HepG2 (cell line): ENCODE data around the gene NDUFS2. TPM values are rescaled to one million over a fixed set of nuclear protein-coding genes. Genes with fewer than 3 reads are reported as not detected.

Experiments used
- CBX1 ChIP-seq: IDR thresholded peaks from one replicate; pipeline ENCODE4 v1.6.1; 2016; ENCODE audit warnings: antibody characterized with exemption, low read depth
- ESRRA ChIP-seq: sonication (generic); formaldehyde crosslinking; IDR thresholded peaks from 2 replicates; pipeline ENCODE4 v1.5.1; 2020; ENCODE audit warnings: mild to moderate bottlenecking, low read depth, missing genetic modification reagents
- FOXK2 ChIP-seq: fragments of 450-650 bp; IDR thresholded peaks from 2 replicates; pipeline ENCODE4 v1.6.1; 2016
- FOXO1 ChIP-seq: sonication (generic); formaldehyde crosslinking; IDR thresholded peaks from 2 replicates; pipeline ENCODE4 v1.4.0; 2020; ENCODE audit warnings: missing genetic modification reagents
- KLF16 ChIP-seq, 2 experiments: sonication (generic) in 1 of 2; formaldehyde crosslinking in 1 of 2; IDR thresholded peaks; 2 replicates each; pipeline versions ENCODE4 v1.6.1 to v1.8.0; 2016 to 2023; ENCODE audit warnings: missing genetic modification reagents in 2 of 2, missing compliant biosample characterization in 1 of 2
- MED1 ChIP-seq: sonication (generic); formaldehyde crosslinking; IDR thresholded peaks from 2 replicates; pipeline ENCODE4 v1.4.0; 2020; ENCODE audit warnings: missing genetic modification reagents
- MED13 ChIP-seq: sonication (generic); formaldehyde crosslinking; IDR thresholded peaks from 2 replicates; pipeline ENCODE4 v1.5.0; 2020; ENCODE audit warnings: missing genetic modification reagents
- MTA1 ChIP-seq: sonication (generic); formaldehyde crosslinking; IDR thresholded peaks from 2 replicates; pipeline ENCODE4 v1.4.0; 2020; ENCODE audit warnings: missing genetic modification reagents, mild to moderate bottlenecking, borderline replicate concordance
- MXI1 ChIP-seq: IDR thresholded peaks from 3 replicates; pipeline ENCODE4 v1.6.1; 2012; ENCODE audit warnings: low read depth, low read length, inconsistent platforms, borderline replicate concordance
- NCOR1 ChIP-seq: fragments of 200-600 bp; sonication (generic); IDR thresholded peaks from 2 replicates; pipeline ENCODE4 v1.7.0; 2017; ENCODE audit warnings: antibody characterized with exemption, low read length, borderline replicate concordance
- NR2C2 ChIP-seq: sonication (generic); formaldehyde crosslinking; IDR thresholded peaks from 2 replicates; pipeline ENCODE4 v1.4.0; 2020; ENCODE audit warnings: missing genetic modification reagents, mild to moderate bottlenecking, moderate library complexity, borderline replicate concordance
- POGZ ChIP-seq: sonication (generic); formaldehyde crosslinking; IDR thresholded peaks from 2 replicates; pipeline ENCODE4 v1.4.0; 2020; ENCODE audit warnings: mild to moderate bottlenecking, missing genetic modification reagents
- REPIN1 ChIP-seq: sonication (generic); formaldehyde crosslinking; IDR thresholded peaks from 2 replicates; pipeline ENCODE4 v1.8.0; 2022; ENCODE audit warnings: missing genetic modification reagents, low read depth, mild to moderate bottlenecking, borderline replicate concordance
- ZNF296 ChIP-seq: sonication (generic); formaldehyde crosslinking; conservative IDR thresholded peaks from 2 replicates; pipeline ENCODE4 v1.5.0; 2020; ENCODE audit warnings: mild to moderate bottlenecking, missing genetic modification reagents
- ZNF556 ChIP-seq: sonication (generic); formaldehyde crosslinking; IDR thresholded peaks from 2 replicates; pipeline ENCODE4 v1.4.0; 2020; ENCODE audit warnings: mild to moderate bottlenecking, missing genetic modification reagents, borderline replicate concordance
- ZNF709 ChIP-seq: sonication (generic); formaldehyde crosslinking; IDR thresholded peaks from 2 replicates; pipeline ENCODE4 v1.5.0; 2020; ENCODE audit warnings: mild to moderate bottlenecking, missing genetic modification reagents
- ZNF747 ChIP-seq: sonication (generic); formaldehyde crosslinking; IDR thresholded peaks from 2 replicates; pipeline ENCODE4 v1.8.1; 2023; ENCODE audit warnings: missing genetic modification reagents, mild to moderate bottlenecking, borderline replicate concordance
- ZNF788 ChIP-seq: sonication (generic); formaldehyde crosslinking; IDR thresholded peaks from 2 replicates; pipeline ENCODE4 v1.5.0; 2020; ENCODE audit warnings: mild to moderate bottlenecking, missing genetic modification reagents, borderline replicate concordance
- polyA plus RNA-seq, 8 experiments: library from polyadenylated mRNA; depleted of rRNA in 3 of 8; stranded (reverse) in 7 of 8; unstranded in 1 of 8; fragments of >200 nt; fragmentation: Illumina TruSeq in 4 of 8; extraction: Trizol in 4 of 8; gene quantifications; 2 replicates each; pipeline versions ENCODE4 v1.2.1 to v1.2.3, GENCODE V29; 2011 to 2016; ENCODE audit warnings: low read depth in 4 of 8, missing spikeins in 1 of 8, mixed read lengths in 1 of 8; ENCODE audit not compliant: insufficient read depth in 1 of 8
- total RNA-seq, 5 experiments: library from RNA; depleted of rRNA; stranded (reverse); fragments of >200 nt; fragmentation: Illumina TruSeq; extraction: Trizol; gene quantifications; 2 replicates each; pipeline ENCODE4 v1.2.3, GENCODE V29; 2016; ENCODE audit warnings: low read depth in 1 of 5
- TF ChIP-seq, protein P1 (sequence below): sonication (generic); formaldehyde crosslinking; IDR thresholded peaks from 2 replicates; pipeline ENCODE4 v1.5.1; 2020; ENCODE audit warnings: mild to moderate bottlenecking, moderate library complexity, missing genetic modification reagents
- TF ChIP-seq, protein P2 (sequence below): sonication (generic); formaldehyde crosslinking; IDR thresholded peaks from 2 replicates; pipeline ENCODE4; 2020; ENCODE audit warnings: missing genetic modification reagents, mild to moderate bottlenecking, borderline replicate concordance
- TF ChIP-seq, protein P3 (sequence below): IDR thresholded peaks from 2 replicates; pipeline ENCODE4 v1.6.1; 2018; ENCODE audit warnings: missing genetic modification reagents, mild to moderate bottlenecking, missing compliant biosample characterization
- TF ChIP-seq, protein P4 (sequence below): sonication (generic); formaldehyde crosslinking; IDR thresholded peaks from 2 replicates; pipeline ENCODE4 v1.4.0; 2020; ENCODE audit warnings: missing genetic modification reagents, low read depth, mild to moderate bottlenecking, borderline replicate concordance

Gene NDUFS2
- total and polyA plus RNA-seq, 2 of the 13 experiments (the other 11 are each of a cell fraction or from before 2014, with no cell fraction given) = 89.9 to 118 TPM

DNA sequence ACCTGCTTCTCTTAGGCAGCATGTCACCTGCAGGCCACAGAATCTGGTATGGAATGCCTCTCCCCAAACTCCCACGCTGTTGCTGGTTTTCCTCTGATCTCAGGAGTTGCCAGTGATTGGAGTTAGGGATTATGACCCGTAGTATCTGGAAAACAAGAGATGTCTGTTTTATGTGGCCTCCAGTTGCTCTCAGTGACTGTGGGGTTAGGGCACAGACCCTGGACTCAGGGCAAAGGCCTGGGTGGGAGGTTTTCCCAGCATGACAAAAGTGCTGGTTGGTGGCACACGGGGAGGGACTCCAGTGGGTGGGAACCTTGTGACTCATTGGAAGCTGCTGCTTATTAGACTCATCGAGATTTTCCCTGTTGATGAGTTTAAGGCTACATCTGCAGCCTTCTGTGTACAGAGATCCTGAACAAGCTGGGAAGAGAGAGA is 35.9 kb downstream of the NDUFS2 start, which contains the start of gene NR1I3 (continued):
- TF ChIP-seq, protein P1, sequence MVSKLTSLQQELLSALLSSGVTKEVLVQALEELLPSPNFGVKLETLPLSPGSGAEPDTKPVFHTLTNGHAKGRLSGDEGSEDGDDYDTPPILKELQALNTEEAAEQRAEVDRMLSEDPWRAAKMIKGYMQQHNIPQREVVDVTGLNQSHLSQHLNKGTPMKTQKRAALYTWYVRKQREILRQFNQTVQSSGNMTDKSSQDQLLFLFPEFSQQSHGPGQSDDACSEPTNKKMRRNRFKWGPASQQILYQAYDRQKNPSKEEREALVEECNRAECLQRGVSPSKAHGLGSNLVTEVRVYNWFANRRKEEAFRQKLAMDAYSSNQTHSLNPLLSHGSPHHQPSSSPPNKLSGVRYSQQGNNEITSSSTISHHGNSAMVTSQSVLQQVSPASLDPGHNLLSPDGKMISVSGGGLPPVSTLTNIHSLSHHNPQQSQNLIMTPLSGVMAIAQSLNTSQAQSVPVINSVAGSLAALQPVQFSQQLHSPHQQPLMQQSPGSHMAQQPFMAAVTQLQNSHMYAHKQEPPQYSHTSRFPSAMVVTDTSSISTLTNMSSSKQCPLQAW (CRISPR knock-in tag) = peak; percentile 54; the same call in 1 of the 2 replicates
- TF ChIP-seq POGZ (CRISPR knock-in tag) = peak; percentile 68; the same call in 1 of the 2 replicates
- TF ChIP-seq ZNF747 = 0 out of 2 replicates have a peak, but pooled peaks have one; percentile 59
- TF ChIP-seq ZNF556 (CRISPR knock-in tag) = peak; percentile 52; the same call in 1 of the 2 replicates
- peak; percentile 31; the same call in 1 of the 2 replicates for TF ChIP-seq ZNF709
- TF ChIP-seq FOXK2 = peak; percentile 56; the same call in 1 of the 2 replicates
- TF ChIP-seq, protein P2, sequence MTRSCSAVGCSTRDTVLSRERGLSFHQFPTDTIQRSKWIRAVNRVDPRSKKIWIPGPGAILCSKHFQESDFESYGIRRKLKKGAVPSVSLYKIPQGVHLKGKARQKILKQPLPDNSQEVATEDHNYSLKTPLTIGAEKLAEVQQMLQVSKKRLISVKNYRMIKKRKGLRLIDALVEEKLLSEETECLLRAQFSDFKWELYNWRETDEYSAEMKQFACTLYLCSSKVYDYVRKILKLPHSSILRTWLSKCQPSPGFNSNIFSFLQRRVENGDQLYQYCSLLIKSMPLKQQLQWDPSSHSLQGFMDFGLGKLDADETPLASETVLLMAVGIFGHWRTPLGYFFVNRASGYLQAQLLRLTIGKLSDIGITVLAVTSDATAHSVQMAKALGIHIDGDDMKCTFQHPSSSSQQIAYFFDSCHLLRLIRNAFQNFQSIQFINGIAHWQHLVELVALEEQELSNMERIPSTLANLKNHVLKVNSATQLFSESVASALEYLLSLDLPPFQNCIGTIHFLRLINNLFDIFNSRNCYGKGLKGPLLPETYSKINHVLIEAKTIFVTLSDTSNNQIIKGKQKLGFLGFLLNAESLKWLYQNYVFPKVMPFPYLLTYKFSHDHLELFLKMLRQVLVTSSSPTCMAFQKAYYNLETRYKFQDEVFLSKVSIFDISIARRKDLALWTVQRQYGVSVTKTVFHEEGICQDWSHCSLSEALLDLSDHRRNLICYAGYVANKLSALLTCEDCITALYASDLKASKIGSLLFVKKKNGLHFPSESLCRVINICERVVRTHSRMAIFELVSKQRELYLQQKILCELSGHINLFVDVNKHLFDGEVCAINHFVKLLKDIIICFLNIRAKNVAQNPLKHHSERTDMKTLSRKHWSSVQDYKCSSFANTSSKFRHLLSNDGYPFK = 0 out of 2 replicates have a peak, but pooled peaks have one; percentile 26
- TF ChIP-seq FOXO1 = peak; percentile 79; the same call in 1 of the 2 replicates
- peak; percentile 56; the same call in 1 of the 2 replicates for TF ChIP-seq ZNF788 (CRISPR knock-in tag)
- no peak for TF ChIP-seq ZNF296 (CRISPR knock-in tag)
- TF ChIP-seq, protein P3, sequence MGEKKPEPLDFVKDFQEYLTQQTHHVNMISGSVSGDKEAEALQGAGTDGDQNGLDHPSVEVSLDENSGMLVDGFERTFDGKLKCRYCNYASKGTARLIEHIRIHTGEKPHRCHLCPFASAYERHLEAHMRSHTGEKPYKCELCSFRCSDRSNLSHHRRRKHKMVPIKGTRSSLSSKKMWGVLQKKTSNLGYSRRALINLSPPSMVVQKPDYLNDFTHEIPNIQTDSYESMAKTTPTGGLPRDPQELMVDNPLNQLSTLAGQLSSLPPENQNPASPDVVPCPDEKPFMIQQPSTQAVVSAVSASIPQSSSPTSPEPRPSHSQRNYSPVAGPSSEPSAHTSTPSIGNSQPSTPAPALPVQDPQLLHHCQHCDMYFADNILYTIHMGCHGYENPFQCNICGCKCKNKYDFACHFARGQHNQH (CRISPR knock-in tag) = 0 out of 2 replicates have a peak, but pooled peaks have one; percentile 36
- TF ChIP-seq, protein P4, sequence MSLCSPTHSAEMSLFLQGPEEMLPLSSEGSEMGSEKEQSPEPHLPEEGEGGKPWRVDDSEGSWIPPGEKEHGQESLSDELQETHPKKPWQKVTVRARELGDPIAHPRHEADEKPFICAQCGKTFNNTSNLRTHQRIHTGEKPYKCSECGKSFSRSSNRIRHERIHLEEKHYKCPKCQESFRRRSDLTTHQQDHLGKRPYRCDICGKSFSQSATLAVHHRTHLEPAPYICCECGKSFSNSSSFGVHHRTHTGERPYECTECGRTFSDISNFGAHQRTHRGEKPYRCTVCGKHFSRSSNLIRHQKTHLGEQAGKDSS (CRISPR knock-in tag) = peak; percentile 51; the same call in 1 of the 2 replicates
- TF ChIP-seq MED13 (CRISPR knock-in tag) = no peak
- TF ChIP-seq MXI1 = peak; percentile 68; the same call in 1 of the 3 replicates
- TF ChIP-seq NCOR1 = peak; percentile 97; the same call in 1 of the 2 replicates
- no peak for TF ChIP-seq KLF16 (CRISPR knock-in tag; IDR thresholded peaks at IDR 0.05)
- peak; percentile 55; the same call in 1 of the 2 replicates for TF ChIP-seq MED1
- peak; percentile 83 for TF ChIP-seq ESRRA (CRISPR knock-in tag)
- no peak for TF ChIP-seq CBX1
- TF ChIP-seq REPIN1 (CRISPR knock-in tag) = 0 out of 2 replicates have a peak, but pooled peaks have one; percentile 19
- TF ChIP-seq MTA1 (CRISPR knock-in tag) = peak; percentile 62; the same call in 1 of the 2 replicates
- TF ChIP-seq NR2C2 = peak; percentile 70; the same call in 1 of the 2 replicates
